Neural cell (in vitro differentiated cells): ENCODE measurements around the gene COL4A1. TPM values are rescaled to one million over a fixed set of nuclear protein-coding genes. Genes with fewer than 3 reads are reported as not detected.

Source experiments
- H2AFZ ChIP-seq: fragments of 200-600, 300-800 bp; sonication (generic), shearing (Covaris generic); 2 replicates; pipeline ENCODE4 v1.6.0; 2014; ENCODE audit warnings: low read depth, mild to moderate bottlenecking, antibody characterized with exemption, low read length, moderate library complexity
- H3F3A ChIP-seq: fragments of 200-600 bp; shearing (Covaris generic); 2 replicates; pipeline ENCODE4 v1.6.1; 2016; ENCODE audit warnings: mild to moderate bottlenecking, moderate library complexity, mixed read lengths, antibody characterized with exemption, low read length; ENCODE audit not compliant: insufficient read depth, poor library complexity, severe bottlenecking
- H3K27ac ChIP-seq: fragments of 200-600, 300-800 bp; sonication (generic), shearing (Covaris generic); 2 replicates; pipeline ENCODE4 v1.5.1; 2014; ENCODE audit warnings: mild to moderate bottlenecking, low read length, moderate library complexity
- H3K27me3 ChIP-seq: fragments of 300-800, 200-600 bp; sonication (generic), shearing (Covaris generic); 2 replicates; pipeline ENCODE4 v1.6.0; 2014; ENCODE audit warnings: mild to moderate bottlenecking, low read depth, low read length, moderate library complexity; ENCODE audit not compliant: insufficient read depth
- H3K36me3 ChIP-seq: fragments of 300-800, 200-600 bp; sonication (generic), shearing (Covaris generic); 2 replicates; pipeline ENCODE4 v1.5.1; 2014; ENCODE audit warnings: mild to moderate bottlenecking, antibody characterized with exemption, low read length, moderate library complexity; ENCODE audit not compliant: insufficient read depth
- H3K4me2 ChIP-seq: fragments of 300-800, 200-600 bp; sonication (generic), shearing (Covaris generic); 2 replicates; pipeline ENCODE4 v1.6.0; 2014; ENCODE audit warnings: mild to moderate bottlenecking, low read length
- H3K4me3 ChIP-seq: fragments of 300-800, 200-600 bp; sonication (generic), shearing (Covaris generic); 2 replicates; pipeline ENCODE4 v1.5.1; 2014; ENCODE audit warnings: mild to moderate bottlenecking, low read length, moderate library complexity
- H3K79me2 ChIP-seq: fragments of 200-600 bp; shearing (Covaris generic); replicated peaks from 2 replicates; pipeline ENCODE4 v1.6.0; 2014; ENCODE audit warnings: mild to moderate bottlenecking, low read length, moderate library complexity; ENCODE audit not compliant: insufficient read depth
- H3K9ac ChIP-seq: fragments of 300-800, 200-600 bp; sonication (generic), shearing (Covaris generic); 2 replicates; pipeline ENCODE4 v1.6.1; 2016; ENCODE audit warnings: mild to moderate bottlenecking, low read length, mixed read lengths
- H3K9me2 ChIP-seq: fragments of 200-600 bp; shearing (Covaris generic); 2 replicates; pipeline ENCODE4 v1.6.1; 2016; ENCODE audit warnings: mild to moderate bottlenecking, low read length, mixed read lengths; ENCODE audit not compliant: insufficient read depth
- H3K9me3 ChIP-seq: fragments of 200-600, 300-800 bp; sonication (generic), shearing (Covaris generic); 2 replicates; pipeline ENCODE4 v1.6.1; 2016; ENCODE audit warnings: mild to moderate bottlenecking, mixed run types, low read length, moderate library complexity, mixed read lengths
- H4K20me1 ChIP-seq: fragments of 200-600 bp; shearing (Covaris generic); 2 replicates; pipeline ENCODE4 v1.6.1; 2016; ENCODE audit warnings: mild to moderate bottlenecking, mixed run types; ENCODE audit not compliant: insufficient read depth
- CTCF ChIP-seq: fragments of 450-650 bp; IDR thresholded peaks from 2 replicates; pipeline ENCODE4 v1.5.1; 2014; ENCODE audit warnings: antibody characterized with exemption, mild to moderate bottlenecking, moderate library complexity; ENCODE audit not compliant: poor library complexity, severe bottlenecking
- EP300 ChIP-seq: fragments of 450-650 bp; conservative IDR thresholded peaks from 2 replicates; pipeline ENCODE4 v1.6.1; 2014; ENCODE audit warnings: antibody characterized with exemption, mild to moderate bottlenecking, moderate library complexity; ENCODE audit not compliant: poor library complexity, severe bottlenecking
- EZH2 ChIP-seq: fragments of 200-600, 300-800 bp; shearing (Covaris generic), sonication (generic); IDR thresholded peaks from 2 replicates; pipeline ENCODE4 v1.6.1; 2014; ENCODE audit warnings: antibody characterized with exemption, low read length, borderline replicate concordance, mild to moderate bottlenecking; ENCODE audit not compliant: insufficient read depth, poor library complexity, severe bottlenecking
- MXI1 ChIP-seq: fragments of 450-650 bp; conservative IDR thresholded peaks from 2 replicates; pipeline ENCODE4 v1.6.1; 2014; ENCODE audit warnings: antibody characterized with exemption, mild to moderate bottlenecking; ENCODE audit not compliant: poor library complexity, severe bottlenecking
- POLR2AphosphoS5 ChIP-seq: IDR thresholded peaks from 2 replicates; pipeline ENCODE4 v1.6.1; 2012
- RAD21 ChIP-seq: fragments of 450-650 bp; conservative IDR thresholded peaks from 2 replicates; pipeline ENCODE4 v1.6.1; 2014; ENCODE audit warnings: antibody characterized with exemption, mild to moderate bottlenecking, moderate library complexity
- REST ChIP-seq: IDR thresholded peaks from 2 replicates; pipeline ENCODE4 v1.6.1; 2012; ENCODE audit warnings: borderline replicate concordance
- SMC3 ChIP-seq: fragments of 450-650 bp; conservative IDR thresholded peaks from 2 replicates; pipeline ENCODE4 v1.6.1; 2014; ENCODE audit warnings: antibody characterized with exemption, mild to moderate bottlenecking, moderate library complexity; ENCODE audit not compliant: poor library complexity
- TAF1 ChIP-seq: IDR thresholded peaks from 2 replicates; pipeline ENCODE4 v1.6.1; 2012; ENCODE audit warnings: low read depth
- polyA plus RNA-seq: library from polyadenylated mRNA; depleted of rRNA; stranded (reverse); fragments of >200 nt; gene quantifications from 2 replicates; pipeline ENCODE4 v1.2.3, GENCODE V29; 2014

Gene COL4A1
- polyA plus RNA-seq, 1 donor from 2014 or later = 13.1 TPM

- H3K79me2 ChIP-seq = no peaks in the 10 kb centered on the region
- H3K9me3 ChIP-seq = no peaks in the 10 kb centered on the region
- H2AFZ ChIP-seq = no peak overlapping the region
- no peak overlapping the region for H3K4me2 ChIP-seq
- TF ChIP-seq RAD21 (no peak), MXI1 (no peak), REST (no peak), EP300 (no peak), SMC3 (no peak), POLR2AphosphoS5 (no peak), TAF1 (no peak), CTCF (no peak), EZH2 (no peak)
- no peak overlapping the region for H3K9ac ChIP-seq
- H3K27ac ChIP-seq = no peak overlapping the region
- no peaks in the 10 kb centered on the region for H3F3A ChIP-seq
- no peaks in the 10 kb centered on the region for H4K20me1 ChIP-seq
- H3K27me3 ChIP-seq = no peaks in the 10 kb centered on the region
- H3K9me2 ChIP-seq = no peaks in the 10 kb centered on the region
- H3K4me3 ChIP-seq = no peak overlapping the region
- no peaks in the 10 kb centered on the region for H3K36me3 ChIP-seq
Observed at GRCh38 chr13:110348309-110349105, 41.5 kb upstream of the COL4A1 start.

- Histone ChIP-seq H3F3A (no peaks in the 10 kb centered on the region), H3K4me2 (no peak overlapping the region), H3K36me3 (no peaks in the 10 kb centered on the region), H3K4me3 (no peak overlapping the region), H3K27ac (no peak overlapping the region), H4K20me1 (no peaks in the 10 kb centered on the region), H3K9me3 (no peaks in the 10 kb centered on the region), H3K9me2 (no peaks in the 10 kb centered on the region), H3K27me3 (no peaks in the 10 kb centered on the region), H2AFZ (no peak overlapping the region), H3K79me2 (no peaks in the 10 kb centered on the region), H3K9ac (no peak overlapping the region)
- no peak for TF ChIP-seq POLR2AphosphoS5
- TF ChIP-seq MXI1 = no peak
- TF ChIP-seq TAF1 = no peak
- no peak for TF ChIP-seq EP300
- no peak for TF ChIP-seq CTCF
- TF ChIP-seq EZH2 = no peak
- no peak for TF ChIP-seq SMC3
- no peak for TF ChIP-seq RAD21
- no peak for TF ChIP-seq REST
Observed at GRCh38 chr13:110347535-110348308, 40.8 kb upstream of the COL4A1 start.
